ENCODE results near the gene PTGER2. TPM values are rescaled to one million over a fixed set of nuclear protein-coding genes. Genes with fewer than 3 reads are reported as not detected.

PTGER2 gene
- polyA plus RNA-seq, 1 donor, result 4.6 TPM

DNA sequence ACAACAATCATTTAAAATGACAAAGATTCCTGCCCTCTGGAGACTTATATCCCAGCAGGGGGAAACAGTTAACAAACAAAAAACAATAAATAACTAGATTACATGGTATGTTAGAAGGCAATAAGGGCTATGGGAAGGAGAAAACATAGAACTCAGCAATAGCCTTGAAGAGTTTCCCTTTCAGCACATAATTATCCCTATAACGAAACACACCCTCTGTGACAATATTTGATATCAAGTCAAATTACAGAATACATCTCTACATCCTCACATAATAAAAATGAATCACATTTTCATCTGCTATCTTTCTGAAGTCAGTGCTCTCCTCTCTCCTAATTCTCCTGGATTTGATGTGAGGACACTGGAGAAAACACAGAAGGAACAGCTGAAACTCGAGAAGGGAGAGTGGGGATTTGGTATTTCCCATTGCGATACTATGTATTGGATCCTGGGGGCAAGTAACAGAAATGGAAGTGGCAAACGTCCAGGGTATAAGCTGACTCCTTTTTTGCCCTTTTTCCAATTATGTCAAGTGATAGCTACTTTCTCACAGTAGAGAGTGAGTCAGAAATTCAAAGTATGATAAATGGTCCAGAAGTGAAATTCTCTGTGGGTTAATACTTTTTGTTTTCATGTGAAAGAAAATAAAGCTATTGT is 9.7 kb upstream of the PTGER2 start:
- Histone ChIP-seq H3K9me3 (ENCODE audit: control insufficient read depth, low read depth, low read length) (no peaks in the 10 kb centered on the region), H3K4me3 (ENCODE audit: low read length) (no peak overlapping the region), H3K4me1 (ENCODE audit: control insufficient read depth, insufficient read depth, low read length) (no peaks in the 10 kb centered on the region), H3K27ac (ENCODE audit: low read length) (no peak overlapping the region), H3K27me3 (ENCODE audit: control insufficient read depth, insufficient read depth, low read length) (no peaks in the 10 kb centered on the region), H3K36me3 (ENCODE audit: control insufficient read depth, insufficient read depth, low read length) (no peaks in the 10 kb centered on the region)
- WGBS (ENCODE audit: insufficient coverage, low lambda C conversion rate), result no CpG with 5 or more reads among the region's 4 CpGs
- DNase-seq, result no peak

DNA sequence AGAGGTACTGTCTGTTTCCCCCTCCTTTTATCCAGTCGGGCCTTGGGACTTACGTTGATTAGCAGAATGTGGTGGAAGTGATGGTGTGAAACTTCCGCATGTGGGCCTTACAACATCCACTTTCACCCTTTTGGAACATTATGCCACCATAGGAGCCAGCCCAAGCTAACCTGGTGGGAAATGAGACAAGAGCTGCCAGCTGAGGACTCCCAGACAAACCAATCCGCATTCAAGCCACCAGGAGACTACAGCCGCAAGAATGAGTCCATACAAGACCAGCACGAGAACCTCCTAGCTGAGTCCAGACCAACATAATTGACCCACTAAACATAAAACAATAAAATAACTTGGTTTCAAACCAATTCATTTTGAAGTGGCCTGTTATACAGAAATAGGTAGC is 9.1 kb upstream of the PTGER2 start:
- Histone ChIP-seq H3K4me1 (ENCODE audit: control insufficient read depth, insufficient read depth, low read length) (no peaks in the 10 kb centered on the region), H3K27ac (ENCODE audit: low read length) (no peak overlapping the region), H3K27me3 (ENCODE audit: control insufficient read depth, insufficient read depth, low read length) (no peaks in the 10 kb centered on the region), H3K4me3 (ENCODE audit: low read length) (no peak overlapping the region), H3K36me3 (ENCODE audit: control insufficient read depth, insufficient read depth, low read length) (no peaks in the 10 kb centered on the region), H3K9me3 (ENCODE audit: control insufficient read depth, low read depth, low read length) (no peaks in the 10 kb centered on the region)
- no peak for DNase-seq
- no CpG with 5 or more reads among the region's 6 CpGs for WGBS (ENCODE audit: insufficient coverage, low lambda C conversion rate)

DNA sequence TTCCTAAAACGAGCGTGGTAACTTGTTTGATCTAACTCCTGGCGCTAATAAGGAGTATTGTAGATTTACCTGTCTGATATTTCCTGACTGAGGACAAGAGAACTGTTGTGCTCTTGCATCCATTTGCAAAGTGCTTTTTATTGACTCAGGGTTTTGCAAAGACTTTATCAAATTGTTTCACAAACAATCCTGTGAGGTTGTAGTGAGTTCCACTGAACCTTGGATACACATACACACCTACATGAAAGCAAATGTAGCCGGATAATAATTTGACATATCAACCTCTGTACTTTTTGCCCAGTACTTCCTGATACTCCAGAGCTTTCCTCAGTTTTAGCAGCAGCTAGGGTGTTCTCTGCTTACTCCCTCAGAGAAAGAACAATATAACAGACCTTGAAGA is 6.7 kb upstream of the PTGER2 start:
- Histone ChIP-seq H3K27ac (ENCODE audit: low read length) (no peak overlapping the region), H3K36me3 (ENCODE audit: control insufficient read depth, insufficient read depth, low read length) (no peaks in the 10 kb centered on the region), H3K27me3 (ENCODE audit: control insufficient read depth, insufficient read depth, low read length) (no peaks in the 10 kb centered on the region), H3K4me3 (ENCODE audit: low read length) (no peak overlapping the region), H3K4me1 (ENCODE audit: control insufficient read depth, insufficient read depth, low read length) (no peaks in the 10 kb centered on the region), H3K9me3 (ENCODE audit: control insufficient read depth, low read depth, low read length) (no peaks in the 10 kb centered on the region)
- DNase-seq, result peak in 1 of 2 donors; percentile 24
- WGBS (ENCODE audit: insufficient coverage, low lambda C conversion rate), result no CpG with 5 or more reads among the region's 4 CpGs

DNA sequence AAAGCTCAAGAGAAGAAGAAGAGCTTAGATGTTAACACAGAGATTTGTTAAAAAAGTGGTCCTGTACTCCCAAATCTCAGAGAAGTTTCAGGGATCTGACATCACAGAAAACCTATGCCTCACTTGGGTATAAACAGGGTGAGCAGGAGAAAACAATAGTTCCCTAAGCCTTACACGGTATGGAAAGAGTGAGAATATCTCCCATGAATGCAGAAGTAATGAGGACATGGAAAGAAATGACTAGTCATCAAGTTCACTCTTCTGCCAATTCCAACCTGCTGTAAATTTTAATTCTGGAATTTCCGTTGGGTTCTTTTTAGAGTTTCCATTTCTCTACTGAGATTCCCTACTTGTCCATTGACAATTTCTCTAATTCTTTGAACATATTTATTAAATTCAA is 6.2 kb upstream of the PTGER2 start:
- no peak for DNase-seq
- no peak overlapping the region for H3K27ac ChIP-seq (ENCODE audit: low read length)
- no peaks in the 10 kb centered on the region for H3K4me1 ChIP-seq (ENCODE audit: control insufficient read depth, insufficient read depth, low read length)
- no peak overlapping the region for H3K4me3 ChIP-seq (ENCODE audit: low read length)
- peaks cover 3% of the 10 kb centered on the region for H3K27me3 ChIP-seq (ENCODE audit: control insufficient read depth, insufficient read depth, low read length)
- 88% methylated on average over 1 of the region's 2 CpGs for WGBS (ENCODE audit: insufficient coverage, low lambda C conversion rate)
- no peaks in the 10 kb centered on the region for H3K36me3 ChIP-seq (ENCODE audit: control insufficient read depth, insufficient read depth, low read length)
- no peaks in the 10 kb centered on the region for H3K9me3 ChIP-seq (ENCODE audit: control insufficient read depth, low read depth, low read length)

DNA sequence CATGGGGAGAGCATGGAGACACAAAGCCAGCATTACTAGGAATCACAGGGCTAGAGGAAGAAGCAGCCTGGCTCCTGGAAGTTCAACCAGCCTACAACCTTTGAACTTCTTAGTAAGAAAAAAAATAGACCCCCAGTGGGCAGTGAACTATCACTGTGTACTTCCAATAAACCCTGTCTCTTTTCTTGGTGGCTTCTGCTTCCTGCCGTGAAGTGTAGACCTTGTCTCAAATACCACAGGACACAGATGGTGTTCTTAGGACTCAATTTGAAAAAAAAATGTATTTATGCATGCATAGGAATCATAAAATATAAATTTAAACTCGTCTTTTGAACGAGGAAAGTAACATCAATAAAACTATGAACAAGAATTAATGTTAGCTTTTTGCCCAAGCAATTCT is 3.6 kb upstream of the PTGER2 start:
- Histone ChIP-seq H3K27me3 (ENCODE audit: control insufficient read depth, insufficient read depth, low read length) (peaks cover 28% of the 10 kb centered on the region), H3K4me1 (ENCODE audit: control insufficient read depth, insufficient read depth, low read length) (no peaks in the 10 kb centered on the region), H3K9me3 (ENCODE audit: control insufficient read depth, low read depth, low read length) (peaks cover 3% of the 10 kb centered on the region), H3K27ac (ENCODE audit: low read length) (no peak overlapping the region), H3K4me3 (ENCODE audit: low read length) (no peak overlapping the region), H3K36me3 (ENCODE audit: control insufficient read depth, insufficient read depth, low read length) (no peaks in the 10 kb centered on the region)
- DNase-seq, result no peak
- WGBS (ENCODE audit: insufficient coverage, low lambda C conversion rate), result 81% methylated on average over 2 of the region's 3 CpGs

DNA sequence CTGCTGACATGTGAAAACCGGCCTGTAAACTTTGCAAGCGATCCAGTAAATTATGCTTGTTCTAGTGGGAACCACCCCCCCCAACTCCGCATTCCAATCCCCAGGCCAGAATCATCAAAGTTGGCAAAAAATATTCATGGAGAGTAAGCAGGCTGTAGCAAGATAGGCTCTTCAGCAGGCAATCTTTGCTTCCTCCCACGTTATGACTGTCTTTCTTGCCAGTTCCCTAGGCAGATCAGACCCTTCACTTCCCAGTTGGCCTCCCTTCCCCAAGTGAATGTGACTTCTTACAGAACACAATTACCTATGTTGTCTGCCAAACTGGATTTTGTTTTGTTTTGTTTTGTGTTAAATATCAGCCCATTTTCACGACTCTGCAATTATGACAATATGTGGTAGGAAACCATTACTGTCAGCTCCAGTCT is 1.2 kb upstream of the PTGER2 start:
- peaks cover 3% of the 10 kb centered on the region for H3K9me3 ChIP-seq (ENCODE audit: control insufficient read depth, low read depth, low read length)
- no peaks in the 10 kb centered on the region for H3K4me1 ChIP-seq (ENCODE audit: control insufficient read depth, insufficient read depth, low read length)
- no peak overlapping the region for H3K27ac ChIP-seq (ENCODE audit: low read length)
- H3K4me3 ChIP-seq (ENCODE audit: low read length), result no peak overlapping the region
- no peaks in the 10 kb centered on the region for H3K36me3 ChIP-seq (ENCODE audit: control insufficient read depth, insufficient read depth, low read length)
- DNase-seq, result no peak
- WGBS (ENCODE audit: insufficient coverage, low lambda C conversion rate), result no CpG with 5 or more reads among the region's 5 CpGs
- peaks cover 40% of the 10 kb centered on the region for H3K27me3 ChIP-seq (ENCODE audit: control insufficient read depth, insufficient read depth, low read length)

DNA sequence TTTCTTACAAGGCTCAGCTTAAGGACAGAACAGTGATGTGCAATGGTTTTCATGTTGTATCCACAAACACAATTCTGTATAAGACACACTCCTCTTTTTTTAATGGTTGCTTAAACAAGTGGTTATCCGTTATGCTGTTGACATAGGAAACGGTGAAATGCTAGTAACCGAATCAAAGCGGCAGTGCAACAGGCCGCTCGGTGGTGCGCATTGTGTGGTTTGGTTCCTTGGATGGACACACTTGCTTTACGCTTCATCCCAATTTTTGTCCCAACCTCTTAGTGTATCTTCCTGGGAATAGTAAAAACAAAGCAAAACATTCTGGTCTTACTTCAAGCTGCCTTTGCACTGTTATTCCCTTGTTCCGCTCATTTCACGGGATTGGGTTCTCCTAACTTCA is 650 bp upstream of the PTGER2 start:
- Histone ChIP-seq H3K36me3 (ENCODE audit: control insufficient read depth, insufficient read depth, low read length) (no peaks in the 10 kb centered on the region), H3K4me3 (ENCODE audit: low read length) (peak overlapping the region; percentile 42), H3K4me1 (ENCODE audit: control insufficient read depth, insufficient read depth, low read length) (no peaks in the 10 kb centered on the region), H3K9me3 (ENCODE audit: control insufficient read depth, low read depth, low read length) (peaks cover 3% of the 10 kb centered on the region), H3K27me3 (ENCODE audit: control insufficient read depth, insufficient read depth, low read length) (peaks cover 40% of the 10 kb centered on the region), H3K27ac (ENCODE audit: low read length) (peak overlapping the region; percentile 8)
- peak in 1 of 2 donors; percentile 7 for DNase-seq
- WGBS (ENCODE audit: insufficient coverage, low lambda C conversion rate), result no CpG with 5 or more reads among the region's 10 CpGs

DNA sequence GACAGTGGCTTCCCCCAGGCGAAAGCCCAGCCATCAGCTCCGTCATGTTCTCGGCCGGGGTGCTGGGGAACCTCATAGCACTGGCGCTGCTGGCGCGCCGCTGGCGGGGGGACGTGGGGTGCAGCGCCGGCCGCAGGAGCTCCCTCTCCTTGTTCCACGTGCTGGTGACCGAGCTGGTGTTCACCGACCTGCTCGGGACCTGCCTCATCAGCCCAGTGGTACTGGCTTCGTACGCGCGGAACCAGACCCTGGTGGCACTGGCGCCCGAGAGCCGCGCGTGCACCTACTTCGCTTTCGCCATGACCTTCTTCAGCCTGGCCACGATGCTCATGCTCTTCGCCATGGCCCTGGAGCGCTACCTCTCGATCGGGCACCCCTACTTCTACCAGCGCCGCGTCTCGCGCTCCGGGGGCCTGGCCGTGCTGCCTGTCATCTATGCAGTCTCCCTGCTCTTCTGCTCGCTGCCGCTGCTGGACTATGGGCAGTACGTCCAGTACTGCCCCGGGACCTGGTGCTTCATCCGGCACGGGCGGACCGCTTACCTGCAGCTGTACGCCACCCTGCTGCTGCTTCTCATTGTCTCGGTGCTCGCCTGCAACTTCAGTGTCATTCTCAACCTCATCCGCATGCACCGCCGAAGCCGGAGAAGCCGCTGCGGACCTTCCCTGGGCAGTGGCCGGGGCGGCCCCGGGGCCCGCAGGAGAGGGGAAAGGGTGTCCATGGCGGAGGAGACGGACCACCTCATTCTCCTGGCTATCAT is 663 bp downstream of the PTGER2 start:
- peak in 1 of 2 donors; percentile 48 for DNase-seq

DNA sequence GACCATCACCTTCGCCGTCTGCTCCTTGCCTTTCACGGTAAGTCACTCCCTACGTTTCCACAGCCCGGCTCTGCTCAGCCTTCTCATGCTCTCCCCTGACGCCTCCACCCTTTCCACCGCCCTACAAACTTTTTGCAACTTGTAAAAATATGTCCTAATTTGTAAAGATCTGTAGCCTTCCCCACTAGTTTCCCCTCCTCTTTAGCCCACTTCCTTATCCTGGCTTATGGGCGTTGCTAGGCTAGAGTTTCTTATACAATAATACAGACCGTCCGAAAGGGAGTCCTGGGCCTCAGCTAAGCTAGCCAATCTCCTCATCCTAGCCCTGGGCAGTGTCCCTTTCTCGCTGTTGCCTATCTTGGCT is 1.2 kb downstream of the PTGER2 start:
- no peaks in the 10 kb centered on the region for H3K36me3 ChIP-seq (ENCODE audit: control insufficient read depth, insufficient read depth, low read length)
- peaks cover 3% of the 10 kb centered on the region for H3K9me3 ChIP-seq (ENCODE audit: control insufficient read depth, low read depth, low read length)
- DNase-seq, result peak in 1 of 2 donors; percentile 14
- no peaks in the 10 kb centered on the region for H3K4me1 ChIP-seq (ENCODE audit: control insufficient read depth, insufficient read depth, low read length)
- WGBS (ENCODE audit: insufficient coverage, low lambda C conversion rate), result no CpG with 5 or more reads among the region's 11 CpGs
- H3K27me3 ChIP-seq (ENCODE audit: control insufficient read depth, insufficient read depth, low read length), result peaks cover 40% of the 10 kb centered on the region
- H3K27ac ChIP-seq (ENCODE audit: low read length), result peak overlapping the region; percentile 20
- peak overlapping the region; percentile 61 for H3K4me3 ChIP-seq (ENCODE audit: low read length)

More for the DNA sequence above, 663 bp downstream of the PTGER2 start:
- Histone ChIP-seq H3K27me3 (ENCODE audit: control insufficient read depth, insufficient read depth, low read length) (peaks cover 40% of the 10 kb centered on the region), H3K36me3 (ENCODE audit: control insufficient read depth, insufficient read depth, low read length) (no peaks in the 10 kb centered on the region), H3K4me3 (ENCODE audit: low read length) (peak overlapping the region; percentile 61), H3K9me3 (ENCODE audit: control insufficient read depth, low read depth, low read length) (peaks cover 3% of the 10 kb centered on the region), H3K4me1 (ENCODE audit: control insufficient read depth, insufficient read depth, low read length) (no peaks in the 10 kb centered on the region), H3K27ac (ENCODE audit: low read length) (peak overlapping the region; percentile 47)
- WGBS (ENCODE audit: insufficient coverage, low lambda C conversion rate), result no CpG with 5 or more reads among the region's 63 CpGs

DNA sequence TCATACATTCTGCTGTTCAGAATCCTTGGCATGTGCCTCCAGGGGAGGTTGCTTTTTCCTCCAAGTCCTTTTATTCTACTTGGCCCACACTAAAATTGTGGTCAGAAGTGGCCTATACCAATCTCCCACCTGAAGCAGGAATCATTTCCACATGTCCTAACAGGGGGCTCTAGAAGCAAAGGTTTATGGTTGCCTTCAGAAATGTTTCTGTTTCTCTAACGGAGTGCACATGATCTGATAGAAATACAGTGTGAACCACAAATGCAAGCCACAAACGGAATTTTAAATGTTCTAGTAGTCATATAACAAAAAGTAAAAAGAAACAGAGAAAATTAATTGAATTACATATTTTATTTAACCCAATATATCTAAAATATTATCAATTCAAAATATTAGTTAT is 4.0 kb downstream of the PTGER2 start:
- H3K27ac ChIP-seq (ENCODE audit: low read length), result no peak overlapping the region
- H3K9me3 ChIP-seq (ENCODE audit: control insufficient read depth, low read depth, low read length), result peaks cover 4% of the 10 kb centered on the region
- H3K36me3 ChIP-seq (ENCODE audit: control insufficient read depth, insufficient read depth, low read length), result no peaks in the 10 kb centered on the region
- H3K27me3 ChIP-seq (ENCODE audit: control insufficient read depth, insufficient read depth, low read length), result peaks cover 36% of the 10 kb centered on the region
- DNase-seq, result no peak
- 93% methylated on average over 2 of the region's 2 CpGs for WGBS (ENCODE audit: insufficient coverage, low lambda C conversion rate)
- H3K4me3 ChIP-seq (ENCODE audit: low read length), result no peak overlapping the region
- H3K4me1 ChIP-seq (ENCODE audit: control insufficient read depth, insufficient read depth, low read length), result no peaks in the 10 kb centered on the region
